GM21717 (cell line): Measurements from ENCODE around the gene DIAPH2.

ENCODE experiments used
- ATAC-seq: cut with Tn5 transposase; IDR thresholded peaks from one replicate; pipeline ENCODE4 v1.9.1; 2021; ENCODE audit warnings: mild to moderate bottlenecking, moderate library complexity; ENCODE audit not compliant: unreplicated experiment

DIAPH2 gene

GRCh38 chrX:97158269-97158668 is 473.6 kb downstream of the DIAPH2 start:
- no peak for ATAC-seq

DNA sequence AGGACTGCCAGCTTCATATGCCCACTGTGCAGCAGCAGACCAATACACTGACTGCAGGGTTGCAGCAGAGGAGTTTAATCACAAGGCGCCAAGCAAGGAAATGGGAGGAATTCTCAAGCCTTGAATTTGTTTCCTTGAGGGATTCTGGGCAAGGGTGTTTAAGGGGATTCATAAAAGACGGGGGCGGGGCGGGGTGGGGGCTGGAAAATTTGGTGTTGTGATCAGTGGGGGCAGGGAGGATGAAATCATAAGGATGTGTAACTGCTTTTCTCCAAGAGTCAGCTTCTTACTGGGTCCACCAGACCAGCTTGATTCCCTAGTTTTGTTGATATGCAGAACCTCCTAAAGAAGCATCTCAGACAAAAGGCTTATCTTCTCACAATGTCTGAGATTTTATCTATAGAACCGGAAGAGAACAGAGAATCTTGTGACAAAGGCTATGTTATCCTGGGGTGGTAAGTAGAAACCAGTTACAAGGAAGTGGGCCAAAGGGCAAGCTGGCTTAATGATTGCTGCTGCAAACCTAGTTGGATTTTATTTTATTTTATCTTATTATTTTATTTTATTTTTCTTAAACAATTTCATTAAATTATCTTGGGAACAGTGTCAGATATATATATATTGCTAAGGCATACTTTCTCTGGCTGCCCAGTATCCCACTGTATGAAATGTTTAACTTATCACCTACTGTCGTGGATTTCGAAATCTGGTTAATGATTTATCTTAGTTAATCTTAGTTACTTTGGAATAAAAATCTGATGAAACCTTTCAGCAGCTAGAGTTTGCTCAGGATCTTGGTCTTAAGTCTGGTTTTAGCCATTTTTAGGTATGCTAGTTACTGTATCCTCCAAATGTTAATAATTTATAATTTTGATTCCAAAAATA is 475.5 kb downstream of the DIAPH2 start:
- ATAC-seq = no peak

- no peak for ATAC-seq
Observed at GRCh38 chrX:97167333-97167732, 482.7 kb downstream of the DIAPH2 start.

GRCh38 chrX:97168646-97169045 is 484.0 kb downstream of the DIAPH2 start:
- no peak for ATAC-seq

DNA sequence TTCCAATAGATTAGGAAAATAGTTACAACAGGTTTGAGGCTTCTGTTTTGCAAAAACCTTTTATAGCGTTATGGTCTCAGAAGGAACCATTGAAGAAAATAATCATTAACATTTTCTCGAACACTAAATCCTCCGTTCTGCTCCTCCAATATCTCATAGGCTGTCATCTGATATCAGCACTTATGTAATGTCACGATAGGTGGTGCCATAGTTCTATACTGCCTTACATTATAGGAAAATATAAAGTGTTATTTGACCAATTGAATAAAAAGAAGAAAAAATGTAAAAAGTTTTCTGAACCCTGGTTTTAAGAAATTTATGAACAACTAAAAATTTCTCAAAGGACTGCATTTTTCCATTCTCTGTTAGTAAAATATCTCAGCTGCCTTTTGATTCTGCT is 490.5 kb downstream of the DIAPH2 start:
- ATAC-seq = no peak

DNA sequence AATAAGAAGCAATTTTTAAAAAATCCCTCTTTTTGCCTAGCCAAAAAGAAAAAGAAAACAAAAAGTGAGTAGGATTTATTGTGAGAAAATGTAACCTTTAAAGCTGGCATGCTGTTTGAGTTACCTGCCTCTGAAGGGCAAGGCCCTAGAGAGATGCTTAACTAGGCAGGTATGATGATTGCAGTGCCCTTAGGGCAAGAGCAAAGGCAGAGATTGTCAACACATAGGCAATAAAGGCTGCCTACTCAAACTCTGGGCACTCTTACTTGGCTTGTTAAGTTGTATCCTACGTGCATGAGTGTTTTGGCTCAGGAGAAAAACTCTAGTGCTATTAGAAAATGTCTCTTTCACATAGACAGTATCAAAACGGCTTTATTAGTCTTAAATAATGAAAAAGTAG is 505.0 kb downstream of the DIAPH2 start:
- no peak for ATAC-seq

DNA sequence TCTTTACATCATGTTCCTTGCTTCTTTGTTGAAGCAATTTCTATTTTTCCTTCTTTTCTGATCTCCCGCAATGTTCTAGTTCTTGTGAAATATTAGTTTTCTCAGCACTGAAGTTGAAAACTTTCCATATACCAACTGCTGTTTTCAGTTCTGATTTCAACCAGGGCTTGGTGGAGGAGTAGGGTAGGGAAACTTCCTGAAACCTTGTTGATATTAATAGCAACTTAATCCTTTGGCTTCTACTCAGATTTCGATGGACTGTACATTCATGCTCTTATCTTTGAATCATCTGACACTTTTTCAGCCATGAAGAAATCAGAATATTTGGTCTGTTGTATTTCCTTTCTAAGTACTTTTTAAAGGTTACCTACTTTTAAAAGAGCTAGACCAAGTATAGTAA is 514.9 kb downstream of the DIAPH2 start:
- ATAC-seq = no peak

DNA sequence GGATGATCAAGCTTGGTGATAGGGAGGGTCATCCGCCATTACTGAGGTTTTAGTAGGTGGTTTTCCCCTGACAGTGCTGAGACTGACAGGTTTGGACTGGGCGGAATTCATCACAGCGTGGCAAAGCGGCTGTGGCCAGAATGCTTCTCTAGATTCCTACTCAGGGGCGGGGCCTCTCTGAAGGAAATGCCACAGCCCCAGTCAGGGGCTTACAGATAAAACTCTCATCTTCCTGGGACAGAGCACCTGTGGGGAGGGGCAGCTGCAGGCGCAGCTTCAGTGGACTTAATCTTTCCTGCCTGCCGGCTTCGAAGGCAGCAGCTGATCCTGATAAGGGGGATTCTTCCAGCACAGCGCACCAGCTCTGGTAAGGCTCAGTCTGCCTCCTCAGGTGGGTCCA is 515.8 kb downstream of the DIAPH2 start:
- no peak for ATAC-seq

DNA sequence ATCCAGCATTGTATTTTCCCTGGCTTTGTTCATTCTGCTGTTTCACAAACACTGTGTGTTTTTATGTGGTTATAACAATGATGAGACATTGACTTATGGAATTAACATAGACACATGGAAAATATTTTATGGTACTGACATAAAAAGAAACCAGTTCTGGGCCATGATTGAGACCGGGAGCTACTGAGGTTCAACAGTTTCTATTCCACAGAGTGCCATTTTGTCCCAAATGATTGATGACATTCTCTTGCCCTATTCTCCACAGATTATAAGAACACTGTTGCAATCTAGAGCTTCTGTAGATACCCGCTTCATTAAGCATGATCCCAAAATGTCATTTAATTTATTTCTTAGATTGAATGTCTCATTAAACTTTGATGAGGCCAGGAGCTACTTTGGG is 525.9 kb downstream of the DIAPH2 start:
- no peak for ATAC-seq

DNA sequence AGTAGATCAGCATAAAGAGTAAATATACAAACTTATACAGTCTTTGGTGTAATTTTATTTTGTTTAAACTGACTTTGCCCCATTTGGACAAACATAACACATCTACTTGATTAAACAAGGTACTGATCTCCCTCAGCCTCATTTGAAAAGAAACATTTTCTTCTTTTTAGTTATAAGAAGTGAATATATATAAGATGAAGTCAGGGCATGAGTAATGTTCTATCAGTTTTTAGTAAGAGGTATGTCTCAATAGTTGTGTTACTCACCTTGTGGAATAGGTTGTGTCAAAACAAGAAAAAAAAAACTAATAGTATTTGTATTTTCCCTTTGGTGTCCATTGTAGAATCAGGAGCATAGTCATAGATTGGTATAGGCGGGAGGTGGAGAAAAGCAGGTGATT is 526.4 kb downstream of the DIAPH2 start:
- no peak for ATAC-seq

DNA sequence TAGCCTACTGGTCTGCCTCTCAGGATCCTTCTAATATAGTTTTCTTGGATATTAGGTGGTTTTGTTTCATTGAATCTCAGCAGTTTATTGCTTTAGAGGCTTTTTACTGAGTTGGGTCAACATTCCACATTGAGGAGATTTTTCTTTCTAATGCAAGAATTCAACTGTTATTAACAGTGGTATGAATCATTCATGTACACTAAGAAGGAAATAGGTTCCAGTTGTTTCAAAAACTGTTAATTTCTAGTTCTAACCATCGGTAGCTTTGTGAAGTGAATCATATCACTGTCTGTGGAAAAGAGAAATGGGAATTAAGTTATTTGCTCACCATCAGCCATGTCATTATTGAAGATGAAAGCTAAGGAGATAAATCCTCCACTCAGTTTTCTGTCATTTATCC is 530.5 kb downstream of the DIAPH2 start:
- no peak for ATAC-seq

DNA sequence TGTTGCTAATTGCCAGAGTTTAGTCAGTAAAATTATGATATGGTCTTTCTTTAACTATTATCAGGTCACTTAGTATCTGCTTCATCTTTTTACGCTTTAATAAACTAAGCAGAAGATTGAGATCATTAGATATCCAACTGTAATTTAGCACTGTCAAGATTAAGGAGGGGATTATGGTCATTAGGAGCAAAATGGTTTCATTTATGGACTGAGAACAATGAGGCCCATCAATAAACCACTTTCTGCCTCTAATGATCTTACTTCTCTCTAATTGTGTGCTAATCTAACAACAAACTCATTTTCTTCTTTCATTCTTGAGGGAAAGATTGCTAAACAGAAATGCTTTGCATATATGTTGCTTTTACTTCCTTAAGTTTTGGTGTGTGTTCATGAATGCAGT is 539.5 kb downstream of the DIAPH2 start:
- no peak for ATAC-seq

GRCh38 chrX:97229318-97229717 is 544.7 kb downstream of the DIAPH2 start:
- ATAC-seq = no peak

DNA sequence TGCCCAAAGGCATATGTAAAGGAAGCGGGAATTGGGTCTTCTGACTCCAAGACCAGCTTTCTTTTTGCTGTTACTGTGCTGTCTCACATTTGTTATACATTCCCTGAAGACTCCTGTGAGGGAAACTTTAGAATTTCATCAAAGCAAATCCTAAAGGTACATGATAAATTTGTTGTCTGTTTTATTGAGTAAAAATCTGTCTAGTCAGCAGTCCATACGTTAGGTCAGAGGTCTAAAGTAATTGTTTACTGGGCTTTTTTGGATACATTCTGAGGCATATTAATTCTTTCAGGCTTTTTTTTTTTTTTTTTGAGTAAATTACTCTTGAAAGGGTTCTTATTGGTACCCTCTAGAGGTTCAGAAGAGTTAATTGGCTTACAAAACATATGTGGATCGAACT is 546.3 kb downstream of the DIAPH2 start:
- no peak for ATAC-seq

- ATAC-seq = peak; percentile 99
Observed at GRCh38 chrX:97234471-97235081, 549.9 kb downstream of the DIAPH2 start.

- ATAC-seq = no peak
Observed at GRCh38 chrX:97238632-97239031, 554.0 kb downstream of the DIAPH2 start.

DNA sequence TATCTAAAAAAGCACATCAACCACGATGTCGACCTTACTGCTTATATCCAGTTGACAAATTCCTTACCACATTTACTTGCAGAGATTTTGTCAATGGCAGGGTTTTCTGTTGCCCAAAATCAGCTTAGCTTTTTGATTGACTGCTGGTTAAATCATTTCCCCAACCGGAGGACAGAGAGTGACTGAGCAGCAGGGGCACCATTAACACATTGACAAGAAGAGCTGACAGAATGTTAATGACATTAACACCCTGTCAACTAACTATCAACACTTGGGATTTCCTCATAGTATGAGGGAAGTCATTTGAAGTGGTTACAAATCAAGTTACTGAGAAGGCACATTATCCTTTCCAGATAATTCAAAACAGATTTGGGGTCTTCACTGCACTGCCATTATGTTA is 567.5 kb downstream of the DIAPH2 start:
- no peak for ATAC-seq

- ATAC-seq = no peak
Observed at GRCh38 chrX:97260679-97261078, 576.0 kb downstream of the DIAPH2 start.

GRCh38 chrX:97266406-97267121 is 581.9 kb downstream of the DIAPH2 start:
- no peak for ATAC-seq

DNA sequence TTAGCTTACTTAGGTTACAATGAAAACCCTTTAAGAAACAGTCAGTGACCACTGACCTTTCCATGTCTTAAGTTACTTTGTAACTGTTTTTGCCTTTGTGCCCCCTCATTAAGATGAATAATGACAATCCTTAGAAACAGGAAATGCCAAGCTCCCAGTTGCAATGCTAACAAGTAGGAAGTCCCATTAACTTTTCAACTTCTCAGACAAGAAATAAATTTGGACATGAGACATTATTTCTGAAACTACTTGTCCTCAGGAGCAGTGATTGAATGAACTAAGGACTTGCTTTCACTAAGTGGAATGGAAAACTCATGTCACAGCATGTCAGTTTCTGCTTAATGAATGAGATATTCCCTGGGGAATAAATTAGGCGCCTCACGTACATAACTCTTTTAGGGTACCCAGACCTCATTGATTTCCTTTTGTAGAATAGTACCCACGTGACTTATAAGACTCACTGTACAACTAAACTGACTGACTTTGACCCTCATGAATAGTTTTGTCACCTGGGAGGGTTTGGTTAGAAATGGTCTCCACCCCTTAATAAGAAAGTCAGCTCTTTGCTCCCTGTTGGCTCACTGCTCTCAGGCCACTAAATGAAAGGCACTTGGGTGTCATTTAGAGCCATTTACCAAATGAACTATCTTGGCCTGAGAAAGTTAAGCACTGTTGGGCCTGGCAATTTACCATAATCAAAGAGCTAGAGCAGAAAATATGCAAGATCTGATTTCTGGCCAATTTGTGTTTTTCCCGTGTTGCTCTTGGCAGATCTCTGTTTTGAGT is 582.9 kb downstream of the DIAPH2 start:
- ATAC-seq = no peak

DNA sequence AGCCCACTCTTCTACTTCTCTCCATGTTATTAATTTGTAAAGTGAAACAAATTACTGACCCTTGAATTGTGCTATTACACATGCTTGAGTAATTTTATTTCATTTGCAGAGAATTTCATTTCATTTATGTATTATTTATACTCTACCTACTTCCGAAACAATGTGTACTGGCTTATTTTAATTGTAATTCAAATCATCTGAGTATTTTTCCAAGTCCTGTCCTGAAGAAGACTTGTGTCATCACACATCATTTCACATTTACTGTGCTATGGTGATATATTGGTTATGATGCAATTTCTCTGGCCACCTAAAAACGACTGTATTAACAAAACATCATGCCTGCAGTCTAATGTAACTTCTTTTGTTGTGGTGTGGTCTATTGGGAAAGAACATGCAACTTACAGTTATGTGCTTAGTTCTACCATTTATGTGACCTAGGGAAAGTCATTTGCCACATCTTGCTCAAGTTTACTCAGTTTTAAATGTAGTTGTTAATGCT is 583.6 kb downstream of the DIAPH2 start:
- no peak for ATAC-seq
